Progenitor cell of endocrine pancreas (in vitro differentiated cells): ENCODE measurements around the gene DPP3. TPM values are rescaled to one million over a fixed set of nuclear protein-coding genes. Genes with fewer than 3 reads are reported as not detected.
A peak's percentile ranks its signal among the peaks of the same experiment; 100 is the strongest.
"Not testable (repeated sequence)": the region's sequence is repeated elsewhere in the genome, so short reads cannot be mapped to it uniquely, and the experiment has no call there.

Experiments used
- DNase-seq: peaks from one replicate; pipeline ENCODE4 v3.0.0; 2021; ENCODE audit warnings: low spot score; ENCODE audit not compliant: unreplicated experiment
- H3K27ac Mint-ChIP-seq: 2 replicates; pipeline ENCODE4 v1.8.0; 2021; ENCODE audit warnings: mild to moderate bottlenecking, moderate library complexity, mixed read lengths
- H3K27me3 Mint-ChIP-seq: 2 replicates; pipeline ENCODE4 v1.8.0; 2021; ENCODE audit warnings: mixed read lengths
- H3K36me3 Mint-ChIP-seq: 2 replicates; pipeline ENCODE4 v1.8.0; 2022; ENCODE audit warnings: mixed read lengths; ENCODE audit not compliant: insufficient read depth
- H3K4me1 Mint-ChIP-seq: 2 replicates; pipeline ENCODE4 v1.8.0; 2021; ENCODE audit warnings: low read depth, mixed read lengths
- H3K4me3 Mint-ChIP-seq: 2 replicates; pipeline ENCODE4 v1.8.0; 2021; ENCODE audit warnings: low read depth, mild to moderate bottlenecking, moderate library complexity, mixed read lengths
- H3K9me3 Mint-ChIP-seq: 2 replicates; pipeline ENCODE4 v1.8.0; 2021; ENCODE audit warnings: low read depth, mixed read lengths
- CTCF ChIP-seq: fragments of 200-600 bp; sonication (generic); IDR thresholded peaks from one replicate; pipeline ENCODE4 v1.5.0; 2021; ENCODE audit warnings: antibody characterized with exemption, mild to moderate bottlenecking; ENCODE audit not compliant: unreplicated experiment
- total RNA-seq: library from RNA; stranded (reverse); gene quantifications from 2 replicates; pipeline ENCODE4 v1.2.1, GENCODE V29; 2021

The DPP3 gene
- total RNA-seq, 1 donor from 2014 or later = 78.7 TPM

- peaks cover 8% of the 10 kb centered on the region for H3K4me1 Mint-ChIP-seq
- H3K9me3 Mint-ChIP-seq = peaks cover 10% of the 10 kb centered on the region
- peak within 1 kb of the TSS; percentile 87 for H3K4me3 Mint-ChIP-seq
- H3K27ac Mint-ChIP-seq = peak within 1 kb of the TSS; percentile 100
- H3K27me3 Mint-ChIP-seq = no peaks in the 10 kb centered on the region
- peak; percentile 82 for DNase-seq
- peaks cover 9% of the 10 kb centered on the region for H3K36me3 Mint-ChIP-seq
- peak; percentile 69 for TF ChIP-seq CTCF
Observed at GRCh38 chr11:66438504-66439466, 41.4 kb upstream of the DPP3 start, which contains the start of gene MRPL11. Gene MRPL11 (minus strand): TSS chr11:66438848. CDS start chr11:66438754, 94 bp downstream.

GRCh38 chr11:66440101-66440939 lies 39.9 kb upstream of the DPP3 start:
- DNase-seq, H3K27ac Mint-ChIP-seq, H3K4me3 Mint-ChIP-seq, H3K4me1 Mint-ChIP-seq, H3K27me3 Mint-ChIP-seq, H3K36me3 Mint-ChIP-seq: not testable (repeated sequence)
- H3K9me3 Mint-ChIP-seq = peaks cover 12% of the 10 kb centered on the region

- not testable (repeated sequence) for H3K4me3 Mint-ChIP-seq, H3K36me3 Mint-ChIP-seq, H3K4me1 Mint-ChIP-seq, H3K27me3 Mint-ChIP-seq, DNase-seq, H3K27ac Mint-ChIP-seq
- H3K9me3 Mint-ChIP-seq = peaks cover 12% of the 10 kb centered on the region
Observed at GRCh38 chr11:66440940-66441282, 39.3 kb upstream of the DPP3 start.

- Mint-ChIP-seq H3K4me3 (no peak overlapping the region), H3K4me1 (peaks cover 3% of the 10 kb centered on the region), H3K27ac (no peak overlapping the region), H3K27me3 (peaks cover 3% of the 10 kb centered on the region), H3K36me3 (no peaks in the 10 kb centered on the region), H3K9me3 (peaks cover 12% of the 10 kb centered on the region)
- no peak for DNase-seq
- no peak for TF ChIP-seq CTCF
Observed at GRCh38 chr11:66443602-66444001, 36.6 kb upstream of the DPP3 start.

- Mint-ChIP-seq H3K27ac (no peak overlapping the region), H3K27me3 (peaks cover 21% of the 10 kb centered on the region), H3K4me3 (no peak overlapping the region), H3K36me3 (no peaks in the 10 kb centered on the region), H3K9me3 (peaks cover 12% of the 10 kb centered on the region), H3K4me1 (peaks cover 1% of the 10 kb centered on the region)
- no peak for TF ChIP-seq CTCF
- no peak for DNase-seq
Observed at GRCh38 chr11:66447012-66447411, 33.2 kb upstream of the DPP3 start.

GRCh38 chr11:66448523-66448922 lies 31.7 kb upstream of the DPP3 start:
- Mint-ChIP-seq H3K4me3 (no peak overlapping the region), H3K36me3 (no peaks in the 10 kb centered on the region), H3K27ac (no peak overlapping the region), H3K4me1 (peaks cover 1% of the 10 kb centered on the region), H3K27me3 (peaks cover 22% of the 10 kb centered on the region), H3K9me3 (peaks cover 5% of the 10 kb centered on the region)
- TF ChIP-seq CTCF = no peak
- no peak for DNase-seq
